DMS 273 treated with DMSO at 0.1 percent for 48 hours (cell line): Measurements from ENCODE around the gene PSG11.
"Not testable (repeated sequence)": the region's sequence is repeated elsewhere in the genome, so short reads cannot be mapped to it uniquely, and the experiment has no call there.

ENCODE experiments used
- DNase-seq: peaks from one replicate; lab custom pipeline; 2025; lab: John Stamatoyannopoulos, UW

Gene PSG11

DNA sequence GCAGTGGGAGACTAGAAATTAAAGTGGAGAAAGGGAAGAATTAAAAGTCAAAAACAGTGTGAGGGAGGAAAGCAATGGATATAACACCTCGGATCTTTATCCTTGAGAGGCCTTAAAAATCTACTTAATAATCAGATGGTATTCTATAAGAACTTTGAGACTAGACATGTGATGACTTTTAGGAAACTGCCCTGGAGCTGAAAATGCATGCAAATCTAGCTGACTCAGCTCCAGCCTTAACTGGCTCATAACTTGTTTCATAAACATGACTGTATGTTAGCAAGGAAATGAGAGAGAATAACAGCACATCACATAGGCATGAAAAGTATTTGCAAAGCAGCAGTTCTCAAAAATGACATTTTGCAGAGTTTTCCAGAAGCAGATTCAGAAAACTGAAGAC, 38.1 kb downstream of the PSG11 start:
- DNase-seq: not testable (repeated sequence)

DNA sequence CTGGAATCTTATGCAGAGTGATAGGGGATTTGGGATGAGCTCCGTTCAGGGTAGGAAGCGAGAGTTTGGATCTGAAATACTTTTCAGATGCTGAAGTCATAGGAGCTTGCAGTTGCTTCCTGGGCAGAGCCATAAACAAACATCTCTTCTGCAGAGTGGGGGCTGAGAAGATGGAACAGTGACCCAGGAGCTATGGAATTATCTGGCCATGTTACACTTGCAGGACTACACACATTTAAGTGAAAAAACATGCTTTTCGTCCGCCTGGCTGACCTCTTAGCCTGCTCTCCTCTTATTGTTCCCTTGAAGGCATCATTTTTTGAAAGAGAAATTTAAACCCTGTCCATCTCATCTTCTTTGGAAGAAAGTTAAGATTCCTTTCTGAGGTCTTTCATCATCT, 40.7 kb downstream of the PSG11 start:
- no peak for DNase-seq

DNA sequence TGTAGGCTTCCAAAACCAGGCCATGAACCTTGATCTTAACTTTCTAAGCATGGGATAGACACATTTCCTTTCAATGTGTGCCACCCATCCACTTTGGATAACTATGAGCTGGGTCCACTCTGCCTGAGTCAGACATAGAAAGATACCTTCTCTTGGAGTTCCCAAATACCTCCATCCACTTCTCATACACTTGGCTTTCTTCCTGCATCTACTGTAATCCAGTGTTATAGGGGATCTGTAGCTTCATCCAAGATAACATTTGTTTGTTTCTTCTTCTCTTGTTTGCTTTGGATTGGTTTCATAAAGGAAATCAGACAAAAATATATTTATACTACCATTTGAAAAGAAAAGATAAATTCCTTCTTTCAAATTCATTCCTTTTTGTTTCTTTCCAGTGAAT, 44.2 kb downstream of the PSG11 start:
- not testable (repeated sequence) for DNase-seq

DNA sequence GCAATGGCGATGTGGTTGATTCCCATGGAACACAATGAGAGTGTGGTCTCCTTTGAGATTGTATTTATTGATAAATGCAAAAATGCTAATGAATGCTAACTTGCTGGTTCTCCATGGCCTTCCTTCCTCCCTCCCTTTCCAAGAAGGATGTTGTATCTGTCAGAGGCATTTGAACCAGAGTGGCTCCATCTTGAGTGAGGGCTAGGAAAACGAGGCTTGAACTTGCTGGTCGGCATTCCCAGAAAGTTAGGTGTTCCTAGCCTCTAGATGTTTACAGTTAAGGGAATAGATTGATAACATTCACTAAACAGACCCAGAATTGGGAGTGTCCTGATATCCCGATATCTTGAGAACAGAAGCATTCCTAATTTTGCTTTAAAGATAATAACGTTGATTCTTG, 54.8 kb downstream of the PSG11 start:
- DNase-seq: not testable (repeated sequence)

DNA sequence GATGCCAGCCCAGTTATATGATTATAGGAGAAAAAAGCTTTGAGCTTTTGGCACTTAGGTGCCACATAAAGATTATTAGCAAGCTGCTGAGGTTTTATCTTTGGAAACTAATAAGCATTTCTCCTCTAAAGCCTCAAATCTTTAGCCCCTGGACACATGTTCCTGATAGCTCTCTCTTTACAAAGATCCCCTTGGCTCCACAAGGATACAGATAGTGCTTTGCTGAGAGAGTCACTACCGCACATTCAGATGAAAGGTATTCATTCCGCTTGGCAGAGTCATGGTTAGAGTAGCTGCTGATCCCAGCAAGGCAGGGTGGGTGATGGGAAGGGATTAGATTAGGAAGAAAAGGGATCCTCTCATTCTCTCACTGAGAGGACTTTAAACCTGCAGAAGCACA, 61.1 kb downstream of the PSG11 start:
- DNase-seq: no peak

DNA sequence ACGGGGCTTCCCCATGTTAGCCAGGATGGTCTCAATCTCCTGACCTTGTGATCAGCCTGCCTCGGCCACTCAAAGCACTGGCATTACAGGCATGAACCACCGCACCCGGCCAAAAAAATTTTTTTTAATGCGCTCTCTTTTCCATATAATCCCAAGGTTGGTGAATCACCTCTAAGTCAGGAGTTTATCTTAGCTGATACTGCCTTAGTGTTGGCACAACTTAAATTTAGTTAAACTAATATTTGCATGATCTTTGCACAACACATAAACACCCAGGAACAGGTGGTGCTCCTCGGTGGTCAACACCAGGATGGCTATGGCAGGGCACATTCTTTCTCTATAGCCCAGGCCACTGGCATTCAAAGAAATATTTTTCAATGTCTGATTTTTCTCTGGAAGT, 65.2 kb downstream of the PSG11 start:
- DNase-seq: no peak
